ENCODE results near the gene NCOA5.

Gene NCOA5

GRCh38 chr20:46011631-46012482 lies 77.9 kb downstream of the NCOA5 start:
- no peak for DNase-seq

Measured in AML-193 (cell line).